Cardiac muscle cell (in vitro differentiated cells and primary cell): ENCODE measurements around the gene DAD1. TPM values are rescaled to one million over a fixed set of nuclear protein-coding genes. Genes with fewer than 3 reads are reported as not detected.

Experiments used
- DNase-seq, 2 donors: peaks; one replicate each; pipeline versions ENCODE4 v3.0.0 to v3.0.0-alpha.2; 2010 to 2017; ENCODE audit warnings: low read depth in 1 of 2, low spot score in 1 of 2
- H3K27ac ChIP-seq: fragments of 200-600 bp; sonication (generic); 2 replicates; pipeline ENCODE4 v1.5.1; 2016
- H3K27me3 ChIP-seq: fragments of 200-600 bp; sonication (generic); 2 replicates; pipeline ENCODE4 v1.6.0; 2016; ENCODE audit warnings: control low read depth
- H3K36me3 ChIP-seq: fragments of 200-600 bp; sonication (generic); 2 replicates; pipeline ENCODE4 v1.5.1; 2016; ENCODE audit warnings: control low read depth
- H3K4me1 ChIP-seq: fragments of 200-600 bp; sonication (generic); 2 replicates; pipeline ENCODE4 v1.8.1; 2017; ENCODE audit warnings: low read depth, mild to moderate bottlenecking, mixed run types
- H3K4me3 ChIP-seq: fragments of 200-600 bp; sonication (generic); 2 replicates; pipeline ENCODE4 v1.5.1; 2016; ENCODE audit warnings: mild to moderate bottlenecking
- H3K9me3 ChIP-seq: fragments of 200-600 bp; sonication (generic); 2 replicates; pipeline ENCODE4 v1.5.1; 2017; ENCODE audit warnings: low read depth, mild to moderate bottlenecking, control low read depth
- CTCF ChIP-seq: IDR thresholded peaks from 2 replicates; pipeline ENCODE4 v1.5.1; 2012; ENCODE audit warnings: low read depth, mild to moderate bottlenecking, low read length
- polyA plus RNA-seq: library from polyadenylated mRNA; unstranded; fragments of >200 nt; fragmentation: Nextera tagmentation; extraction: Ambion mirVana; gene quantifications from 2 replicates; pipeline ENCODE4 v1.2.1, GENCODE V29; 2016
- total RNA-seq: library from RNA; depleted of rRNA; stranded (reverse); fragments of >200 nt; gene quantifications from 2 replicates; pipeline ENCODE4 v1.2.3, GENCODE V29; 2016

Gene DAD1
- total and polyA plus RNA-seq, 2 experiments from 2014 or later, result 103 to 444 TPM

- Histone ChIP-seq H3K9me3 (no peaks in the 10 kb centered on the region), H3K4me1 (peaks cover 9% of the 10 kb centered on the region), H3K27me3 (peaks cover 4% of the 10 kb centered on the region), H3K36me3 (no peaks in the 10 kb centered on the region), H3K27ac (no peak overlapping the region), H3K4me3 (no peak overlapping the region)
- no peak for DNase-seq
- TF ChIP-seq CTCF, result no peak
Measured at GRCh38 chr14:22540293-22540692, 48.7 kb downstream of the DAD1 start.

GRCh38 chr14:22539831-22540230 lies 49.2 kb downstream of the DAD1 start:
- no peaks in the 10 kb centered on the region for H3K9me3 ChIP-seq
- H3K27ac ChIP-seq, result no peak overlapping the region
- H3K27me3 ChIP-seq, result peaks cover 1% of the 10 kb centered on the region
- TF ChIP-seq CTCF, result no peak
- peaks cover 9% of the 10 kb centered on the region for H3K4me1 ChIP-seq
- no peak overlapping the region for H3K4me3 ChIP-seq
- H3K36me3 ChIP-seq, result no peaks in the 10 kb centered on the region
- DNase-seq, result no peak

GRCh38 chr14:22538671-22539228 lies 50.3 kb downstream of the DAD1 start:
- Histone ChIP-seq H3K27me3 (no peaks in the 10 kb centered on the region), H3K36me3 (no peaks in the 10 kb centered on the region), H3K4me1 (peaks cover 9% of the 10 kb centered on the region), H3K4me3 (no peak overlapping the region), H3K27ac (no peak overlapping the region), H3K9me3 (no peaks in the 10 kb centered on the region)
- no peak for DNase-seq
- TF ChIP-seq CTCF, result no peak

- Histone ChIP-seq H3K4me3 (no peak overlapping the region), H3K27me3 (no peaks in the 10 kb centered on the region), H3K36me3 (no peaks in the 10 kb centered on the region), H3K9me3 (no peaks in the 10 kb centered on the region), H3K27ac (no peak overlapping the region), H3K4me1 (peaks cover 12% of the 10 kb centered on the region)
- peak in 1 of 2 donors; percentile 36 for DNase-seq
- no peak for TF ChIP-seq CTCF
Measured at GRCh38 chr14:22537436-22538310, 51.4 kb downstream of the DAD1 start.

GRCh38 chr14:22536853-22537338 lies 52.1 kb downstream of the DAD1 start:
- peak in 1 of 2 donors; percentile 95 for DNase-seq

More at GRCh38 chr14:22536853-22537338, 52.1 kb downstream of the DAD1 start:
- Histone ChIP-seq H3K4me1 (peaks cover 16% of the 10 kb centered on the region), H3K4me3 (no peak overlapping the region), H3K9me3 (no peaks in the 10 kb centered on the region), H3K27ac (no peak overlapping the region), H3K27me3 (no peaks in the 10 kb centered on the region), H3K36me3 (no peaks in the 10 kb centered on the region)
- no peak for TF ChIP-seq CTCF
